HEK293 (cell line): Measurements from ENCODE around the gene ALG3.

Experiments
- ATF2 ChIP-seq: fragments of 450-650 bp; formaldehyde crosslinking; IDR thresholded peaks from 2 replicates; pipeline ENCODE4 v1.5.1; 2016; ENCODE audit warnings: missing biosample characterization, missing genetic modification characterization, low read depth
- GLIS2 ChIP-seq: fragments of 450-650 bp; formaldehyde crosslinking; IDR thresholded peaks from 2 replicates; pipeline ENCODE4 v1.5.1; 2016; ENCODE audit warnings: missing biosample characterization, missing genetic modification characterization
- HOXA7 ChIP-seq: sonication (generic); formaldehyde crosslinking; IDR thresholded peaks from 2 replicates; pipeline ENCODE4 v1.8.1; 2022; ENCODE audit warnings: missing genetic modification reagents, borderline replicate concordance
- KLF16 ChIP-seq: fragments of 450-650 bp; formaldehyde crosslinking; IDR thresholded peaks from 2 replicates; pipeline ENCODE4 v1.5.1; 2017; ENCODE audit warnings: missing biosample characterization, missing genetic modification characterization
- PATZ1 ChIP-seq: fragments of 450-650 bp; formaldehyde crosslinking; IDR thresholded peaks from 2 replicates; pipeline ENCODE4 v1.5.1; 2016; ENCODE audit warnings: missing biosample characterization, missing genetic modification characterization
- PRDM1 ChIP-seq: fragments of 450-650 bp; formaldehyde crosslinking; IDR thresholded peaks from 2 replicates; pipeline ENCODE4; 2016; ENCODE audit warnings: missing biosample characterization, missing genetic modification characterization
- REST ChIP-seq: fragments of 450-650 bp; formaldehyde crosslinking; IDR thresholded peaks from 2 replicates; pipeline ENCODE4 v1.5.1; 2016; ENCODE audit warnings: missing biosample characterization, missing genetic modification characterization
- YY1 ChIP-seq: fragments of 450-650 bp; formaldehyde crosslinking; IDR thresholded peaks from 2 replicates; pipeline ENCODE4 v1.5.1; 2018; ENCODE audit warnings: missing biosample characterization, missing genetic modification characterization
- ZBTB7A ChIP-seq: fragments of 450-650 bp; formaldehyde crosslinking; IDR thresholded peaks from 2 replicates; pipeline ENCODE4 v1.5.1; 2016; ENCODE audit warnings: low read depth, missing biosample characterization, missing genetic modification characterization
- ZBTB8A ChIP-seq: fragments of 450-650 bp; formaldehyde crosslinking; IDR thresholded peaks from 2 replicates; pipeline ENCODE4 v1.5.1; 2016; ENCODE audit warnings: missing biosample characterization, missing genetic modification characterization
- ZNF19 ChIP-seq: fragments of 450-650 bp; formaldehyde crosslinking; IDR thresholded peaks from 2 replicates; pipeline ENCODE4; 2016; ENCODE audit warnings: missing biosample characterization, missing genetic modification characterization, low read depth
- ZNF2 ChIP-seq: fragments of 450-650 bp; formaldehyde crosslinking; IDR thresholded peaks from 2 replicates; pipeline ENCODE4 v1.5.1; 2016; ENCODE audit warnings: missing biosample characterization, missing genetic modification characterization
- ZNF221 ChIP-seq: fragments of 450-650 bp; formaldehyde crosslinking; IDR thresholded peaks from 2 replicates; pipeline ENCODE4 v1.5.1; 2017; ENCODE audit warnings: missing biosample characterization, missing genetic modification characterization, borderline replicate concordance
- ZNF23 ChIP-seq: fragments of 450-650 bp; formaldehyde crosslinking; IDR thresholded peaks from 2 replicates; pipeline ENCODE4 v1.5.1; 2016; ENCODE audit warnings: missing biosample characterization, missing genetic modification characterization, borderline replicate concordance
- ZNF24 ChIP-seq: fragments of 450-650 bp; formaldehyde crosslinking; IDR thresholded peaks from 2 replicates; pipeline ENCODE4 v1.5.1; 2016; ENCODE audit warnings: missing biosample characterization, missing genetic modification characterization
- ZNF280C ChIP-seq: fragments of 450-650 bp; formaldehyde crosslinking; IDR thresholded peaks from 2 replicates; pipeline ENCODE4 v1.5.1; 2016; ENCODE audit warnings: missing biosample characterization, missing genetic modification characterization
- ZNF350 ChIP-seq: fragments of 450-650 bp; formaldehyde crosslinking; IDR thresholded peaks from 2 replicates; pipeline ENCODE4 v1.5.0; 2017; ENCODE audit warnings: missing biosample characterization, mild to moderate bottlenecking, missing genetic modification characterization
- ZNF362 ChIP-seq: fragments of 450-650 bp; formaldehyde crosslinking; IDR thresholded peaks from 2 replicates; pipeline ENCODE4 v1.5.1; 2016; ENCODE audit warnings: missing biosample characterization, missing genetic modification characterization
- ZNF48 ChIP-seq: fragments of 450-650 bp; formaldehyde crosslinking; IDR thresholded peaks from 2 replicates; pipeline ENCODE4 v1.5.1; 2016; ENCODE audit warnings: missing biosample characterization, missing genetic modification characterization
- ZNF692 ChIP-seq: fragments of 450-650 bp; formaldehyde crosslinking; IDR thresholded peaks from 2 replicates; pipeline ENCODE4 v1.5.1; 2016; ENCODE audit warnings: missing biosample characterization, missing genetic modification characterization
- ZNF747 ChIP-seq: fragments of 450-650 bp; formaldehyde crosslinking; IDR thresholded peaks from 2 replicates; pipeline ENCODE4 v1.5.1; 2016; ENCODE audit warnings: missing biosample characterization, missing genetic modification characterization
- ZNF777 ChIP-seq: fragments of 450-650 bp; formaldehyde crosslinking; IDR thresholded peaks from 2 replicates; pipeline ENCODE4 v1.5.1; 2017; ENCODE audit warnings: missing biosample characterization, missing genetic modification characterization, borderline replicate concordance
- ZNF791 ChIP-seq: fragments of 450-650 bp; formaldehyde crosslinking; IDR thresholded peaks from 2 replicates; pipeline ENCODE4 v1.5.1; 2016; ENCODE audit warnings: missing biosample characterization, missing genetic modification characterization
- ZNF837 ChIP-seq: fragments of 450-650 bp; formaldehyde crosslinking; IDR thresholded peaks from 2 replicates; pipeline ENCODE4 v1.5.1; 2016; ENCODE audit warnings: missing biosample characterization, missing genetic modification characterization
- ZNF843 ChIP-seq: fragments of 450-650 bp; formaldehyde crosslinking; IDR thresholded peaks from 2 replicates; pipeline ENCODE4 v1.5.1; 2016; ENCODE audit warnings: missing biosample characterization, missing genetic modification characterization
- ZXDB ChIP-seq: fragments of 450-650 bp; formaldehyde crosslinking; IDR thresholded peaks from 2 replicates; pipeline ENCODE4 v1.5.1; 2016; ENCODE audit warnings: missing biosample characterization, missing genetic modification characterization

ALG3 gene

GRCh38 chr3:184261854-184262763 lies 13.3 kb upstream of the ALG3 start (continued):
- no peak for TF ChIP-seq ZNF777 (tag by site-specific recombination)
- no peak for TF ChIP-seq ZNF280C (tag by site-specific recombination)
- TF ChIP-seq ZNF843 (tag by site-specific recombination): no peak
- TF ChIP-seq ZBTB8A: peak; percentile 88
- TF ChIP-seq PATZ1 (tag by site-specific recombination): peak; percentile 77
- TF ChIP-seq KLF16 (tag by site-specific recombination): peak; percentile 11; the same call in 1 of the 2 replicates
- TF ChIP-seq ZNF48 (tag by site-specific recombination): no peak
- no peak for TF ChIP-seq REST (tag by site-specific recombination)
- TF ChIP-seq ZXDB (tag by site-specific recombination): no peak
- TF ChIP-seq ZNF2 (tag by site-specific recombination): no peak
- TF ChIP-seq ATF2: no peak
- TF ChIP-seq ZNF362 (tag by site-specific recombination): no peak
- peak; percentile 72; the same call in 1 of the 2 replicates for TF ChIP-seq ZBTB7A (tag by site-specific recombination)
- no peak for TF ChIP-seq ZNF23 (tag by site-specific recombination)
- TF ChIP-seq ZNF221 (tag by site-specific recombination): no peak
- no peak for TF ChIP-seq PRDM1 (tag by site-specific recombination)
- no peak for TF ChIP-seq HOXA7 (CRISPR knock-in tag)
- TF ChIP-seq ZNF692 (tag by site-specific recombination): peak; percentile 35; the same call in 1 of the 2 replicates
- TF ChIP-seq ZNF24 (tag by site-specific recombination): no peak
- no peak for TF ChIP-seq ZNF350
- no peak for TF ChIP-seq ZNF747 (tag by site-specific recombination)
- peak; percentile 86 for TF ChIP-seq GLIS2 (tag by site-specific recombination)
- no peak for TF ChIP-seq ZNF791 (tag by site-specific recombination)
- no peak for TF ChIP-seq YY1
- TF ChIP-seq ZNF837 (tag by site-specific recombination): no peak
- no peak for TF ChIP-seq ZNF19 (tag by site-specific recombination)
